Kidney (tissue), 14 donors: ENCODE results near the gene ZNF19. TPM values are rescaled to one million over a fixed set of nuclear protein-coding genes. Genes with fewer than 3 reads are reported as not detected.
"Not testable (repeated sequence)": the region's sequence is repeated elsewhere in the genome, so short reads cannot be mapped to it uniquely, and the experiment has no call there.

Experiments
- DNase-seq, 5 donors: peaks; one replicate each; pipeline ENCODE4 v3.0.0-alpha.2; 2013 to 2020
- FAIRE-seq: peaks from 2 replicates; lab custom pipeline; 2012; peaks lifted over from hg19 to GRCh38; lab: Jason Lieb, UNC
- H3K27ac ChIP-seq, 2 donors: one replicate each; pipeline ENCODE4 v1.7.0; 2013; ENCODE audit warnings: low read depth in 2 of 2, low read length in 2 of 2, inconsistent platforms in 1 of 2
- H3K27me3 ChIP-seq: one replicate; pipeline ENCODE4 v1.7.1; 2013; ENCODE audit warnings: low read length, inconsistent platforms; ENCODE audit not compliant: control insufficient read depth, insufficient read depth
- H3K36me3 ChIP-seq, 3 donors: one replicate each; pipeline versions ENCODE4 v1.7.0 to v1.7.1; 2013; ENCODE audit warnings: low read length in 3 of 3, control low read depth in 1 of 3, inconsistent platforms in 1 of 3; ENCODE audit not compliant: insufficient read depth in 3 of 3, control insufficient read depth in 2 of 3
- H3K4me1 ChIP-seq, 3 donors: one replicate each; pipeline versions ENCODE4 v1.7.0 to v1.7.1; 2013; ENCODE audit warnings: low read length in 3 of 3, inconsistent platforms in 1 of 3, low read depth in 1 of 3; ENCODE audit not compliant: control insufficient read depth in 2 of 3, insufficient read depth in 2 of 3
- H3K4me3 ChIP-seq, 3 donors: one replicate each; pipeline versions ENCODE4 v1.7.0 to v1.8.1; 2013; ENCODE audit warnings: low read length in 3 of 3, control low read depth in 1 of 3, inconsistent platforms in 1 of 3
- H3K9ac ChIP-seq, 3 donors: one replicate each; pipeline versions ENCODE4 v1.7.0 to v1.7.1; 2013; ENCODE audit warnings: low read length in 3 of 3, control low read depth in 1 of 3, inconsistent platforms in 1 of 3
- H3K9me3 ChIP-seq, 3 donors: one replicate each; pipeline versions ENCODE4 v1.7.0 to v1.7.1; 2013; ENCODE audit warnings: low read length in 3 of 3, control low read depth in 1 of 3, inconsistent platforms in 1 of 3; ENCODE audit not compliant: control insufficient read depth in 2 of 3, insufficient read depth in 1 of 3
- intact Hi-C: fragments of 100-400 bp; cut with DNase I; formaldehyde crosslinking; loops from one replicate; pipeline ENCODE4 v1.11.1; 2022
- polyA plus RNA-seq: library from polyadenylated mRNA; stranded (reverse); fragments of 350-450 nt; fragmentation: Illumina TruSeq; extraction: RNeasy Lipid Tissue Mini Kit (QIAGEN cat#74804); gene quantifications from one replicate; pipeline ENCODE4 v1.2.3, GENCODE V29; 2014; ENCODE audit warnings: low read depth, low replicate concordance; ENCODE audit not compliant: insufficient read depth
- total RNA-seq: library from RNA; stranded (reverse); fragmentation: NEBNext Ultra II Directional; extraction: Animal tissue kit (Norgen Biotek cat#: 25700); gene quantifications from one replicate; pipeline ENCODE4 v1.2.1, GENCODE V29; 2021
- TF ChIP-seq, protein P1 (sequence below): IDR thresholded peaks from 3 replicates; pipeline ENCODE4 v1.5.1; 2012; ENCODE audit warnings: mild to moderate bottlenecking, moderate library complexity, borderline replicate concordance; ENCODE audit not compliant: insufficient read depth; ENCODE audit errors: extremely low read depth
- donor health status: control.
- donor health status: control.
- donor health status: control.
- donor health status: control.
- donor health status: control.
- donor health status: DM: yes; HTN: yes; CAD: no.
- donor health status: Normal renal cell carcinoma (clear cell type).

The ZNF19 gene
- total and polyA plus RNA-seq, 2 donors from 2014 or later, result 5.9 to 22.3 TPM

DNA sequence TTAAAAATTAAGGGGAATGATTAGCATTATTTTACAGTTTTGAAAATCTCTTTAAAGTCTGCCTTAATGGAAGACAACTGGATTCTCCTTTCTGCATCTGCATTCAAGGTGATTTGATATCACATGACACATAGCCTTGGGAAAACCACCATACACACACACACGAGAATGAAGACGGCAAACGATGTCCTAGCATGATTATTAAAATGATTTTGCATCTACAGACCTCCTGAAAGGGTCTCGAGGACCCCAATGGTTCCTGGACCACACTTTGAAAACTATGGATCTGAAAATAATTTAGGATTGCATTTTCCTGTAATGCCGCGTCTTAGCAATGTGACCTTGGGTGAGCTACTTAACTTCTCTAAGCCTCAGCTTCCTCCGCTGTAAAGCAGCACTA lies 25.4 kb upstream of the ZNF19 start:
- no peaks in the 10 kb centered on the region for H3K36me3 ChIP-seq
- TF ChIP-seq, protein P1, sequence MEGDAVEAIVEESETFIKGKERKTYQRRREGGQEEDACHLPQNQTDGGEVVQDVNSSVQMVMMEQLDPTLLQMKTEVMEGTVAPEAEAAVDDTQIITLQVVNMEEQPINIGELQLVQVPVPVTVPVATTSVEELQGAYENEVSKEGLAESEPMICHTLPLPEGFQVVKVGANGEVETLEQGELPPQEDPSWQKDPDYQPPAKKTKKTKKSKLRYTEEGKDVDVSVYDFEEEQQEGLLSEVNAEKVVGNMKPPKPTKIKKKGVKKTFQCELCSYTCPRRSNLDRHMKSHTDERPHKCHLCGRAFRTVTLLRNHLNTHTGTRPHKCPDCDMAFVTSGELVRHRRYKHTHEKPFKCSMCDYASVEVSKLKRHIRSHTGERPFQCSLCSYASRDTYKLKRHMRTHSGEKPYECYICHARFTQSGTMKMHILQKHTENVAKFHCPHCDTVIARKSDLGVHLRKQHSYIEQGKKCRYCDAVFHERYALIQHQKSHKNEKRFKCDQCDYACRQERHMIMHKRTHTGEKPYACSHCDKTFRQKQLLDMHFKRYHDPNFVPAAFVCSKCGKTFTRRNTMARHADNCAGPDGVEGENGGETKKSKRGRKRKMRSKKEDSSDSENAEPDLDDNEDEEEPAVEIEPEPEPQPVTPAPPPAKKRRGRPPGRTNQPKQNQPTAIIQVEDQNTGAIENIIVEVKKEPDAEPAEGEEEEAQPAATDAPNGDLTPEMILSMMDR, result no peak
- H3K27ac ChIP-seq, result no peak overlapping the region
- no peak overlapping the region for H3K4me3 ChIP-seq
- no peaks in the 10 kb centered on the region for H3K27me3 ChIP-seq
- H3K4me1 ChIP-seq, result no peaks in the 10 kb centered on the region
- no peaks in the 10 kb centered on the region for H3K9me3 ChIP-seq
- H3K9ac ChIP-seq, result no peak overlapping the region
- DNase-seq, result no peak
- intact Hi-C loops, result no loop called here
- FAIRE-seq, result no peak

DNA sequence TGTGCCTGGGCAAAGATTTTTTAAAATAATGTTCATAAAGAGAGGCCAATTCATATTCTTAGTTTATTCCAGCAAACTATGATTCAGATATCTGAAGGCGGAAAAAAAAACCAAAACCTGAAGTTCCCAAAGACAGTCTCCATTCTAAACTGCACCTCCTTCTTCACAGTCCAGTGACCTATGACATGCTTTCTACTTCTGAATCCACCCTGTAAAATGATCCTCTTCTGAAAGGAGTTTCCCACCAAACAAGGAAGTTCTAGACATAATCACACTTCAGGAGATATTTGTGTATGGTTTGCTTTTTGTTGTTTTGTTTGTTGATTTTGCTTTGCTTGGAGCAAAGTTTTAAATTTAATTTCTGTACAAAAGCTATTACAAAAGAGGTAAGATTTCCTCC lies 24.2 kb upstream of the ZNF19 start:
- FAIRE-seq (no peak), DNase-seq (no peak)
- Histone ChIP-seq H3K9ac (no peak overlapping the region), H3K27ac (no peak overlapping the region), H3K9me3 (no peaks in the 10 kb centered on the region), H3K4me1 (no peaks in the 10 kb centered on the region), H3K36me3 (no peaks in the 10 kb centered on the region), H3K4me3 (no peak overlapping the region), H3K27me3 (no peaks in the 10 kb centered on the region)
- TF ChIP-seq, protein P1, result no peak
- intact Hi-C loops, result no loop called here

DNA sequence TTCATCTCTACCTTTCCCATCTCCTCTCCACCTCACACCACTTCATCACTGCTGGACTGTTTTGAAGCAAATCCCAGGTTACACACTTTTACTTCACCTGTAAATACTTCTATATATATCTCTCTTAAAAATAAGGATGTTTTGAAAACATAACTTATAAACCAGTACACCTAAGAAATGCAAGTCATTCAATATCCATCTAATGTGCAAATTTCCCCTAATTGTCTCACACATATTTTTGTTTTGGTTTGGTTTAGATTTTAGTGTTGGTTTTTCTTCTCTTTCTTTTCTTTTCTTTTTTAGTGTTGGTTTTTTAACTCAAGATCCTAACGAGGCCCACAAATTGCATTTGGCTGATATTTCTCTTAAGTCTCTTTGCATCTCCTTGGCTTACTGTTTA lies 17.9 kb upstream of the ZNF19 start:
- Histone ChIP-seq H3K4me1 (no peaks in the 10 kb centered on the region), H3K27me3 (no peaks in the 10 kb centered on the region), H3K9ac (no peak overlapping the region), H3K9me3 (no peaks in the 10 kb centered on the region), H3K4me3 (no peak overlapping the region), H3K36me3 (no peaks in the 10 kb centered on the region), H3K27ac (no peak overlapping the region)
- DNase-seq (no peak), FAIRE-seq (no peak)
- intact Hi-C loops, result no loop called here
- TF ChIP-seq, protein P1, result no peak

DNA sequence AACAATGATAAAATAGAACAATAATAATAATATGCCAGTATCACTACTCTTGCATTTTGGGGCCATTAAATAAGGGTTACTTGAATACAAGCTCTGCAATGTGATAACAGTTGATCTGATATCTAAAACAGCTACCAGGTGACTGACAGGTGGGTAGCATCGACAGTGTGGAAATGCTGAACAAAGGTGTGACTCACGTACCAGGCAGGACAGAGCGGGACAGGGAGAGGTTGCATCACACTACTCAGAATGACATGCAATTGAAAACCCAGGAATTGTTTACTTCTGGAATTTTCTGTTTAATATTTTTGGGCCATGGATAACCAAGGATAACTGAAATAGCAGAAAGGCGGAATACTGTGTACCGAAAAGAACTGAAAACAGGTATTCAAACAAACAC lies 15.8 kb upstream of the ZNF19 start:
- intact Hi-C loops, result loop anchor here (5.0 kb wide), 1 partner anchor 93 kb away; no protein-coding TSS in a partner anchor
- no peaks in the 10 kb centered on the region for H3K4me1 ChIP-seq
- DNase-seq, result no peak
- FAIRE-seq, result no peak
- H3K27me3 ChIP-seq, result no peaks in the 10 kb centered on the region
- H3K27ac ChIP-seq, result no peak overlapping the region
- no peak overlapping the region for H3K4me3 ChIP-seq
- no peaks in the 10 kb centered on the region for H3K36me3 ChIP-seq
- TF ChIP-seq, protein P1, result no peak
- no peaks in the 10 kb centered on the region for H3K9me3 ChIP-seq
- H3K9ac ChIP-seq, result no peak overlapping the region

DNA sequence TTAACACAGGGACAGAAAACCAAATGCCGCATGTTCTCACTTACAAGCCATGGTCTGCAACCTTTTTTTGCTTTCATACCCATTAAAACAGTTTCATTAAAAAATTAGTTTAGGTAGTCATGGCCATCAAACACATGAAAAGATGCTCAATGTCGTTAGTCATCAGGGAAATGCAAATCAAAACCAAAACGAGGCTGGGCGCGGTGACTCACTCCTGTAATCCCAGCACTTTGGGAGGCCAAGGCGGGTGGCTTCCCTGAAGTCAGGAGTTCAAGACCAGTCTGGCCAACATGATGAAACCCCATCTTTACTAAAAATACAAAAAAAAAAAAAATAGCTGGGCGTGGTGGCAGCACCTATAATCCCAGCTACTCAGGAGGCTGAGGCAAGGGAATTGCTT lies 14.9 kb upstream of the ZNF19 start:
- not testable (repeated sequence) for H3K4me1 ChIP-seq, H3K4me3 ChIP-seq, H3K27me3 ChIP-seq, H3K9me3 ChIP-seq, H3K27ac ChIP-seq, H3K9ac ChIP-seq, H3K36me3 ChIP-seq, FAIRE-seq
- intact Hi-C loops, result loop anchor here (5.0 kb wide), 1 partner anchor 92 kb away; no protein-coding TSS in a partner anchor
- DNase-seq, result peak in 1 of 5 donors; percentile 47
